Measurements from ENCODE around the gene TSEN15.

- TF ChIP-seq, protein P1, sequence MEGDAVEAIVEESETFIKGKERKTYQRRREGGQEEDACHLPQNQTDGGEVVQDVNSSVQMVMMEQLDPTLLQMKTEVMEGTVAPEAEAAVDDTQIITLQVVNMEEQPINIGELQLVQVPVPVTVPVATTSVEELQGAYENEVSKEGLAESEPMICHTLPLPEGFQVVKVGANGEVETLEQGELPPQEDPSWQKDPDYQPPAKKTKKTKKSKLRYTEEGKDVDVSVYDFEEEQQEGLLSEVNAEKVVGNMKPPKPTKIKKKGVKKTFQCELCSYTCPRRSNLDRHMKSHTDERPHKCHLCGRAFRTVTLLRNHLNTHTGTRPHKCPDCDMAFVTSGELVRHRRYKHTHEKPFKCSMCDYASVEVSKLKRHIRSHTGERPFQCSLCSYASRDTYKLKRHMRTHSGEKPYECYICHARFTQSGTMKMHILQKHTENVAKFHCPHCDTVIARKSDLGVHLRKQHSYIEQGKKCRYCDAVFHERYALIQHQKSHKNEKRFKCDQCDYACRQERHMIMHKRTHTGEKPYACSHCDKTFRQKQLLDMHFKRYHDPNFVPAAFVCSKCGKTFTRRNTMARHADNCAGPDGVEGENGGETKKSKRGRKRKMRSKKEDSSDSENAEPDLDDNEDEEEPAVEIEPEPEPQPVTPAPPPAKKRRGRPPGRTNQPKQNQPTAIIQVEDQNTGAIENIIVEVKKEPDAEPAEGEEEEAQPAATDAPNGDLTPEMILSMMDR (IDR thresholded peaks at IDR 0.05) = no peak
- TF ChIP-seq EP300 (IDR thresholded peaks at IDR 0.05) (no peak), POLR2A (IDR thresholded peaks at IDR 0.05) (no peak), POLR2AphosphoS5 (IDR thresholded peaks at IDR 0.05) (no peak)
Measured at GRCh38 chr1:184112176-184112948, 60.8 kb downstream of the TSEN15 start.
